Cardiac fibroblast (primary cell): ENCODE measurements around the gene SPIN2A.
A peak's percentile ranks its signal among the peaks of the same experiment; 100 is the strongest.
"Not testable (repeated sequence)": the region's sequence is repeated elsewhere in the genome, so short reads cannot be mapped to it uniquely, and the experiment has no call there.

Source experiments
- DNase-seq, 2 donors: peaks; one replicate each; pipeline versions ENCODE4 v3.0.0 to v3.0.0-alpha.2; 2010; ENCODE audit warnings: low read depth in 2 of 2
- H3K4me3 ChIP-seq, 2 donors: replicated peaks in 1 of 2; 1 replicate in 1 of 2; 2 replicates in 1 of 2; pipeline ENCODE4 v1.5.1; 2011; ENCODE audit warnings: low read depth in 2 of 2, low read length in 2 of 2, mild to moderate bottlenecking in 2 of 2, moderate library complexity in 1 of 2
- CTCF ChIP-seq: IDR thresholded peaks from one replicate; pipeline ENCODE4 v1.5.1; 2011; ENCODE audit warnings: low read depth, mild to moderate bottlenecking, low read length, inconsistent platforms

Gene SPIN2A

GRCh38 chrX:57121162-57121755 is 15.9 kb downstream of the SPIN2A start, which contains the start of gene SPIN2B:
SPIN2B (minus strand) TSS chrX:57121548.
- DNase-seq: peak; percentile 76 to 82
- peak within 1 kb of the TSS; percentile 74 for H3K4me3 ChIP-seq
- no peak for TF ChIP-seq CTCF

GRCh38 chrX:57120619-57121161 is 16.5 kb downstream of the SPIN2A start:
- peak overlapping the region; percentile 74 for H3K4me3 ChIP-seq
- peak in 1 of 2 donors; percentile 0 for DNase-seq

- no peak for TF ChIP-seq CTCF
- no peak overlapping the region for H3K4me3 ChIP-seq
- no peak for DNase-seq
Observed at GRCh38 chrX:57119416-57119815, 17.8 kb downstream of the SPIN2A start.

- not testable (repeated sequence) for DNase-seq, H3K4me3 ChIP-seq
Observed at GRCh38 chrX:57117566-57117965, 19.6 kb downstream of the SPIN2A start.

- no peak for DNase-seq
- TF ChIP-seq CTCF: no peak
- no peak overlapping the region for H3K4me3 ChIP-seq
Observed at GRCh38 chrX:57104921-57105398, 32.2 kb downstream of the SPIN2A start.

- H3K4me3 ChIP-seq: no peak overlapping the region
- DNase-seq: no peak
- no peak for TF ChIP-seq CTCF
Observed at GRCh38 chrX:57104406-57104805, 32.8 kb downstream of the SPIN2A start.

- no peak for DNase-seq
- no peak for TF ChIP-seq CTCF
- no peak overlapping the region for H3K4me3 ChIP-seq
Observed at GRCh38 chrX:57103489-57103888, 33.7 kb downstream of the SPIN2A start.

GRCh38 chrX:57102918-57103317 is 34.3 kb downstream of the SPIN2A start:
- H3K4me3 ChIP-seq, DNase-seq: not testable (repeated sequence)
